HCT116 (cell line): ENCODE data around the gene CLDN3. TPM values are rescaled to one million over a fixed set of nuclear protein-coding genes. Genes with fewer than 3 reads are reported as not detected.

Experiments used
- ATAC-seq: fragments of 200-7000 bp; cut with Tn5 transposase; 2 replicates; pipeline ENCODE4 v1.9.1; 2020; ENCODE audit warnings: mild to moderate bottlenecking, moderate library complexity
- BruUV-seq: library from RNA; stranded (reverse); fragments of 400-500 nt; replicated peaks from 2 replicates; lab custom pipeline; 2021; lab: Mats Ljungman, UMichigan
- CTCF ChIA-PET: fragments of 300-600 bp; sonication (Branson Sonifier 250); formaldehyde crosslinking; loops from one replicate; lab custom pipeline; 2021; ENCODE audit warnings: antibody characterized with exemption; lab: Charles Lee
- POLR2A ChIA-PET: fragments of 300-600, 350-600 bp; sonication (Branson Sonifier 250); formaldehyde crosslinking; loops from one replicate; lab custom pipeline; 2021; ENCODE audit warnings: antibody characterized with exemption; lab: Charles Lee
- RAD21 ChIA-PET, 2 experiments: fragments of 300-600 bp; sonication (Branson Sonifier 250); formaldehyde crosslinking; loops; one replicate each; lab custom pipeline; 2023; ENCODE audit warnings: low total read pairs in 2 of 2; ENCODE audit not compliant: uncharacterized antibody in 2 of 2, unreplicated experiment in 2 of 2, low non-redundant PET in 1 of 2; lab: Charles Lee
- DNase-seq: peaks from one replicate; pipeline ENCODE4 v3.0.0-alpha.2; 2010; ENCODE audit warnings: low read depth, low spot score
- H2AFZ ChIP-seq: fragments of 200-600 bp; shearing (Covaris generic), sonication (generic); 2 replicates; pipeline ENCODE4 v1.6.1; 2017; ENCODE audit warnings: low read depth, mixed run types, mixed read lengths, antibody characterized with exemption, low read length; ENCODE audit not compliant: poor library complexity, severe bottlenecking
- H3K27ac ChIP-seq: 2 replicates; pipeline ENCODE4 v1.5.1; 2012; ENCODE audit warnings: low read depth, low read length
- H3K27me3 ChIP-seq: fragments of 200-600 bp; sonication (generic); 2 replicates; pipeline ENCODE4 v1.6.1; 2016; ENCODE audit warnings: mixed run types, low read length, mixed read lengths; ENCODE audit not compliant: insufficient read depth
- H3K36me3 ChIP-seq, 2 experiments: fragments of 200-500 bp in 1 of 2; fragments of 200-600 bp in 1 of 2; sonication (Bioruptor generic) in 1 of 2; sonication (generic) in 1 of 2; 2 replicates each; pipeline versions ENCODE4 v1.5.1 to v1.6.1; 2014 to 2016; ENCODE audit warnings: low read length in 2 of 2, inconsistent platforms in 1 of 2, mixed read lengths in 1 of 2, mixed run types in 1 of 2; ENCODE audit not compliant: insufficient read depth in 2 of 2, control insufficient read depth in 1 of 2
- H3K4me1 ChIP-seq, 2 experiments: fragments of 200-600 bp in 1 of 2; sonication (generic) in 1 of 2; 2 replicates each; pipeline versions ENCODE4 v1.5.1 to v1.6.1; 2012 to 2017; ENCODE audit warnings: low read length in 2 of 2, inconsistent platforms in 1 of 2, mild to moderate bottlenecking in 1 of 2, mixed read lengths in 1 of 2, mixed run types in 1 of 2, moderate library complexity in 1 of 2; ENCODE audit not compliant: insufficient read depth in 2 of 2, control insufficient read depth in 1 of 2
- H3K4me2 ChIP-seq: fragments of 200-600 bp; sonication (generic); 2 replicates; pipeline ENCODE4 v1.6.1; 2017; ENCODE audit warnings: mixed run types, low read length, mixed read lengths
- H3K4me3 ChIP-seq, 2 experiments: fragments of 200-600 bp in 1 of 2; sonication (generic) in 1 of 2; replicated peaks in 1 of 2; 2 replicates each; pipeline ENCODE4 v1.5.1; 2011 to 2016; ENCODE audit warnings: low read length in 2 of 2, control low read depth in 1 of 2, low read depth in 1 of 2, mild to moderate bottlenecking in 1 of 2, mixed read lengths in 1 of 2, mixed run types in 1 of 2
- H3K79me2 ChIP-seq: fragments of 200-600 bp; sonication (generic); 2 replicates; pipeline ENCODE4 v1.6.1; 2017; ENCODE audit warnings: mild to moderate bottlenecking, mixed run types, low read length, moderate library complexity, mixed read lengths; ENCODE audit not compliant: insufficient read depth
- H3K9ac ChIP-seq: fragments of 200-600 bp; sonication (generic); 2 replicates; pipeline ENCODE4 v1.6.1; 2016; ENCODE audit warnings: low read length, mixed read lengths
- H3K9me2 ChIP-seq: fragments of 200-600 bp; sonication (generic), shearing (Covaris generic); 2 replicates; pipeline ENCODE4 v1.6.1; 2017; ENCODE audit warnings: mixed run types, mild to moderate bottlenecking, moderate library complexity; ENCODE audit not compliant: insufficient read depth
- H3K9me3 ChIP-seq, 2 experiments: fragments of 200-500 bp in 1 of 2; fragments of 200-600 bp in 1 of 2; sonication (Bioruptor generic) in 1 of 2; sonication (generic) in 1 of 2; 2 replicates each; pipeline ENCODE4 v1.6.1; 2014 to 2017; ENCODE audit warnings: low read length in 2 of 2, mixed read lengths in 2 of 2, inconsistent platforms in 1 of 2, low read depth in 1 of 2, mild to moderate bottlenecking in 1 of 2, mixed run types in 1 of 2, moderate library complexity in 1 of 2; ENCODE audit not compliant: control insufficient read depth in 1 of 2, insufficient read depth in 1 of 2
- H4K20me1 ChIP-seq: fragments of 200-600 bp; sonication (generic), shearing (Covaris generic); 2 replicates; pipeline ENCODE4 v1.6.1; 2017; ENCODE audit warnings: mixed run types, mild to moderate bottlenecking, moderate library complexity; ENCODE audit not compliant: insufficient read depth
- ATF3 ChIP-seq: IDR thresholded peaks from 2 replicates; pipeline ENCODE4 v1.6.1; 2012
- CBX3 ChIP-seq: IDR thresholded peaks from 2 replicates; pipeline ENCODE4 v1.6.1; 2012; ENCODE audit warnings: low read depth
- CEBPB ChIP-seq: IDR thresholded peaks from 2 replicates; pipeline ENCODE4 v1.6.1; 2012; ENCODE audit warnings: low read depth
- CTCF ChIP-seq, 3 experiments: fragments of 200-600 bp in 1 of 3; sonication (generic) in 1 of 3; IDR thresholded peaks in 2 of 3; conservative IDR thresholded peaks in 1 of 3; 2 replicates each; pipeline ENCODE4 v1.5.1; 2012 to 2017; ENCODE audit warnings: low read depth in 2 of 3, low read length in 2 of 3, antibody characterized with exemption in 1 of 3, borderline replicate concordance in 1 of 3, control low read depth in 1 of 3, mild to moderate bottlenecking in 1 of 3, mixed read lengths in 1 of 3, mixed run types in 1 of 3, moderate library complexity in 1 of 3; ENCODE audit not compliant: insufficient read depth in 1 of 3
- EZH2 ChIP-seq: fragments of 200-600 bp; sonication (generic); IDR thresholded peaks from 2 replicates; pipeline ENCODE4 v1.6.1; 2017; ENCODE audit warnings: antibody characterized with exemption, mixed run types
- EZH2phosphoT487 ChIP-seq: fragments of 200-600 bp; IDR thresholded peaks from 2 replicates; pipeline ENCODE4 v1.6.1; 2018; ENCODE audit warnings: antibody characterized with exemption, borderline replicate concordance
- FOSL1 ChIP-seq: IDR thresholded peaks from 2 replicates; pipeline ENCODE4 v1.6.1; 2012; ENCODE audit warnings: low read depth
- JUND ChIP-seq: IDR thresholded peaks from 2 replicates; pipeline ENCODE4 v1.6.1; 2012
- MAX ChIP-seq: IDR thresholded peaks from 2 replicates; pipeline ENCODE4 v1.6.1; 2012
- POLR2A ChIP-seq: IDR thresholded peaks from 2 replicates; pipeline ENCODE4 v1.7.0; 2011; ENCODE audit warnings: borderline replicate concordance; ENCODE audit not compliant: insufficient read depth, insufficient read length; ENCODE audit errors: extremely low read depth
- RAD21 ChIP-seq: IDR thresholded peaks from 2 replicates; pipeline ENCODE4 v1.6.1; 2012; ENCODE audit warnings: low read depth, mild to moderate bottlenecking
- REST ChIP-seq: IDR thresholded peaks from 2 replicates; pipeline ENCODE4 v1.6.1; 2012; ENCODE audit warnings: low read depth
- SIN3A ChIP-seq: IDR thresholded peaks from 2 replicates; pipeline ENCODE4 v1.6.1; 2012; ENCODE audit warnings: low read depth
- TCF7L2 ChIP-seq: IDR thresholded peaks from 2 replicates; pipeline ENCODE4 v1.7.0; 2011; ENCODE audit warnings: borderline replicate concordance, inconsistent platforms; ENCODE audit not compliant: insufficient read depth, insufficient read length; ENCODE audit errors: extremely low read depth
- intact Hi-C: fragments of 100-400 bp; cut with micrococcal nuclease; formaldehyde crosslinking; loops from 2 replicates; pipeline ENCODE4 v1.10.0; 2022
- total RNA-seq: library from RNA; stranded (reverse); gene quantifications from one replicate; pipeline ENCODE4 v1.2.1, GENCODE V29; 2021; ENCODE audit not compliant: unreplicated experiment

The CLDN3 gene
- total RNA-seq, 1 experiment from 2014 or later = 19.2 TPM

GRCh38 chr7:73778801-73779389, 8.8 kb upstream of the CLDN3 start:
- Histone ChIP-seq H3K4me3 (no peak overlapping the region), H3K4me2 (peak overlapping the region; percentile 36), H4K20me1 (no peaks in the 10 kb centered on the region), H3K9me2 (no peaks in the 10 kb centered on the region), H3K27ac (no peak overlapping the region), H3K9me3 (no peaks in the 10 kb centered on the region), H3K27me3 (no peaks in the 10 kb centered on the region), H3K4me1 (peaks cover 10 to 33% of the 10 kb centered on the region in 2 experiments; a peak in 3 of 4 replicates), H3K9ac (no peak overlapping the region)
- DNase-seq = no peak
- ChIA-PET POLR2A (no interaction called here), RAD21 (no interaction called here), CTCF (no interaction called here)
- ATAC-seq = peak; percentile 34; the same call in 1 of the 2 replicates
- no TSS peak for BruUV-seq
- TF ChIP-seq MAX = no peak
- no peak for TF ChIP-seq JUND
- no peak for TF ChIP-seq POLR2A
- no peak for TF ChIP-seq REST
- TF ChIP-seq CBX3 = no peak
- no peak for TF ChIP-seq CTCF (IDR thresholded peaks at IDR 0.05 in 2 of 3, conservative IDR thresholded peaks at IDR 0.05 in 1 of 3; ENCODE audit: borderline replicate concordance in 1 of 3, insufficient read depth in 1 of 3, low read depth in 2 of 3, low read length in 2 of 3)
- TF ChIP-seq EZH2phosphoT487 = no peak
- no peak for TF ChIP-seq TCF7L2
- no peak for TF ChIP-seq EZH2
- no peak for TF ChIP-seq RAD21
- TF ChIP-seq CEBPB = no peak
- TF ChIP-seq ATF3 = no peak
- no peak for TF ChIP-seq FOSL1
- TF ChIP-seq SIN3A = no peak
- TF ChIP-seq, all 23 proteins: peak for 0
- Histone ChIP-seq H2AFZ (no peak overlapping the region), H3K79me2 (no peaks in the 10 kb centered on the region), H3K36me3 (no peaks in the 10 kb centered on the region)
- intact Hi-C loops = no loop called here
